GM06990 (cell line): Measurements from ENCODE around the gene MEX3A.
"Not testable (repeated sequence)": the region's sequence is repeated elsewhere in the genome, so short reads cannot be mapped to it uniquely, and the experiment has no call there.

Experiments
- DNase-seq: peaks from one replicate; pipeline ENCODE4 v3.0.0-alpha.2; 2011; ENCODE audit not compliant: insufficient read length; ENCODE audit errors: extremely low read depth
- H3K27me3 ChIP-seq: replicated peaks from 2 replicates; pipeline ENCODE4 v1.6.0; 2011; ENCODE audit warnings: low read length; ENCODE audit not compliant: control insufficient read depth, insufficient read depth
- H3K36me3 ChIP-seq: 2 replicates; pipeline ENCODE4 v1.5.1; 2011; ENCODE audit warnings: low read length; ENCODE audit not compliant: control insufficient read depth, insufficient read depth
- H3K4me3 ChIP-seq: replicated peaks from 2 replicates; pipeline ENCODE4 v1.5.1; 2011; ENCODE audit warnings: low read depth, mild to moderate bottlenecking, control low read depth, low read length
- CTCF ChIP-seq: IDR thresholded peaks from 2 replicates; pipeline ENCODE4 v1.5.1; 2011; ENCODE audit warnings: low read length, control low read depth, mild to moderate bottlenecking, inconsistent platforms; ENCODE audit not compliant: insufficient read depth, poor library complexity, severe bottlenecking

MEX3A gene

GRCh38 chr1:156118177-156118868 lies 36.1 kb upstream of the MEX3A start:
- no peak for DNase-seq
- no peak overlapping the region for H3K4me3 ChIP-seq

GRCh38 chr1:156117414-156118176 lies 35.3 kb upstream of the MEX3A start:
- no peak overlapping the region for H3K4me3 ChIP-seq
- DNase-seq: no peak
- no peaks in the 10 kb centered on the region; the same call in none of the 2 replicates for H3K36me3 ChIP-seq
- TF ChIP-seq CTCF: no peak
- H3K27me3 ChIP-seq: no peaks in the 10 kb centered on the region

More at GRCh38 chr1:156118177-156118868, 36.1 kb upstream of the MEX3A start:
- TF ChIP-seq CTCF: no peak
- Histone ChIP-seq H3K27me3 (no peaks in the 10 kb centered on the region), H3K36me3 (no peaks in the 10 kb centered on the region; the same call in none of the 2 replicates)

- H3K36me3 ChIP-seq, H3K27me3 ChIP-seq, DNase-seq: not testable (repeated sequence)
- peak overlapping the region; percentile 71 for H3K4me3 ChIP-seq
Observed at GRCh38 chr1:156116731-156117130, 34.5 kb upstream of the MEX3A start.

GRCh38 chr1:156115514-156116374 lies 33.5 kb upstream of the MEX3A start:
- no peaks in the 10 kb centered on the region; the same call in none of the 2 replicates for H3K36me3 ChIP-seq
- H3K27me3 ChIP-seq: no peaks in the 10 kb centered on the region
- peak overlapping the region; percentile 71 for H3K4me3 ChIP-seq
- TF ChIP-seq CTCF: no peak
- DNase-seq: no peak

GRCh38 chr1:156114919-156115513 lies 32.8 kb upstream of the MEX3A start:
- no peak for TF ChIP-seq CTCF
- peak; percentile 53 for DNase-seq
- Histone ChIP-seq H3K36me3 (no peaks in the 10 kb centered on the region; the same call in none of the 2 replicates), H3K4me3 (peak overlapping the region; percentile 71), H3K27me3 (no peaks in the 10 kb centered on the region)
